ENCODE data around the gene PCCA. TPM values are rescaled to one million over a fixed set of nuclear protein-coding genes. Genes with fewer than 3 reads are reported as not detected.
"Not testable (repeated sequence)": the region's sequence is repeated elsewhere in the genome, so short reads cannot be mapped to it uniquely, and the experiment has no call there.

Gene PCCA
- total RNA-seq, 2 experiments from 2014 or later: 11.7 to 12.2 TPM

DNA sequence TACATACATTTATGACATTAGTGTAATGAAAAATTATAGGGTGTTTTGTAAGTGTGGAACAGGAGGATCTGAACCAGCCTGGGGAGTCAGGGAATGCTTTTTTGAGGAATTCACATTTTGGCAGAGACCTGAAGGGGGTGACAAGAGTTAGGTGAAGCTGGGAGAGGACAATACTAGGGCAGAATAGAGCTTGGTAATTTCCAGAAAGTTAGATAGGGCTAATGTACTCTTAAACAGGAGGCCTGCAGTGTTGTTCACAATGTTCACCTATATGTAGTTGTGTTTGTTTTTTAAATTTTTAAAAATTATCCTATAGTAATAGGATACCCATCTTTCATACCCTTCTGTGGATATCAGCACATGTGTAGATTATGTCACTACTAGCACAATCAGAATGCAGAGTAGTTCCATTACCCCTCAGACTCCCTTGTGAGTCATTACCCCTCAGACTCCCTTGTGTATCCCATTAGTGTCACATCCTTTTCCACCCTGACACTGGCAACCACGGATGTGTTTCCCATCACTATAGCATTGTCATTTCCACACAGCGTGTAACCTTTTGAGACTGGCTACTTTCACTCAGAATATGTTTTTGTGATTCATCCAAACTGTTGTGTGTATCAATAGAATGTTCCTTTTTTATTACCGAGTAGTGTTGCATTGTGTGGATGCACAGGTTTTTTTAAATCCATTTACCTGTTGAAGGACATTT, 43.1 kb downstream of the PCCA start:
- Mint-ChIP-seq H3K36me3 (ENCODE audit: low read depth) (peaks cover 3% of the 10 kb centered on the region), H3K4me1 (peaks cover 28% of the 10 kb centered on the region), H3K27me3 (no peaks in the 10 kb centered on the region), H3K27ac (no peak overlapping the region), H3K9me3 (no peaks in the 10 kb centered on the region), H3K4me3 (no peak overlapping the region)
- ChIA-PET CTCF (no interaction called here), POLR2A (no interaction called here)
- peak; percentile 23 for DNase-seq

DNA sequence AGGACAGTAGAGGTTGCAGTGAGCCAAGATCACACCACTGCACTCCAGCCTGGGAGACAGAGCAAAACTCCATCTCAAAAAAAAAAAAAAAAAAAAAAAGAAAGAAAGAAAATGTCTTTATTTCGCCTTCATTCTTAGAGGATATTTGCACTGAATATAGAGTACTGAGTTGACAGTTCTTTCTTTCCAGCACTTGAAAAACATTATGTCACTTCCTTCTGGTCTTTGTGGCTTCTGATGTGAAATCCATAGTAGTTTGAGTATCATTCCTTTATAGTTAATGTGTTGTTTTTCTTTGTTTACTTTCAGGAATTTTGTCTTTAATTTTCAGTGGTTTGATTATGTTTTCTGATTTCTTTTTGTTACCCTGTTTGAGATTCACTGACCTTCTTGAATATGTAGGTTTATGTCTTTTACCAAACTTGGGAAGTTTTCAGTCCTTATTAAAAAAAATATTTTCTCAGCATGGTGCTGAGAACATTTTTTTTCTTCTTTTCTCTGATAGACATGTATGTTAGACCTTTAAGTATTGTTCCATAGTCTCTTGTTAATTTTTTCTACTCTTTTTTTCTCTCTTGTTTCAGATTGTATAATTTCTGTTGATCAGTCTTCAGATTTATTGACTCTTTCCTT, 50.1 kb downstream of the PCCA start:
- no peak overlapping the region for H3K4me3 Mint-ChIP-seq
- ChIA-PET CTCF (interaction anchor here (0.6 kb wide), 1 partner anchor 161 kb away, joined by 3 read pairs; no protein-coding TSS in a partner anchor), POLR2A (no interaction called here)
- no peaks in the 10 kb centered on the region for H3K9me3 Mint-ChIP-seq
- no peak overlapping the region for H3K27ac Mint-ChIP-seq
- H3K4me1 Mint-ChIP-seq: peaks cover 10% of the 10 kb centered on the region
- DNase-seq: no peak
- no peaks in the 10 kb centered on the region for H3K36me3 Mint-ChIP-seq (ENCODE audit: low read depth)
- no peaks in the 10 kb centered on the region for H3K27me3 Mint-ChIP-seq

GRCh38 chr13:100139817-100140216, 50.9 kb downstream of the PCCA start:
- Mint-ChIP-seq H3K4me3 (no peak overlapping the region), H3K27ac (no peak overlapping the region), H3K9me3 (peaks cover 2% of the 10 kb centered on the region), H3K36me3 (ENCODE audit: low read depth) (peaks cover 3% of the 10 kb centered on the region), H3K4me1 (peaks cover 10% of the 10 kb centered on the region), H3K27me3 (no peaks in the 10 kb centered on the region)
- CTCF ChIA-PET: no interaction called here
- POLR2A ChIA-PET: no interaction called here
- DNase-seq: no peak

GRCh38 chr13:100140441-100140840, 51.5 kb downstream of the PCCA start:
- H3K4me1 Mint-ChIP-seq: peaks cover 10% of the 10 kb centered on the region
- CTCF ChIA-PET: no interaction called here
- peaks cover 5% of the 10 kb centered on the region for H3K9me3 Mint-ChIP-seq
- POLR2A ChIA-PET: no interaction called here
- H3K4me3 Mint-ChIP-seq: no peak overlapping the region
- no peak overlapping the region for H3K27ac Mint-ChIP-seq
- H3K36me3 Mint-ChIP-seq (ENCODE audit: low read depth): peaks cover 6% of the 10 kb centered on the region
- DNase-seq: no peak
- no peaks in the 10 kb centered on the region for H3K27me3 Mint-ChIP-seq

GRCh38 chr13:100141461-100141961, 52.6 kb downstream of the PCCA start:
- H3K4me3 Mint-ChIP-seq; H3K27me3 Mint-ChIP-seq; CTCF ChIA-PET; H3K36me3 Mint-ChIP-seq (ENCODE audit: low read depth); DNase-seq; POLR2A ChIA-PET; H3K27ac Mint-ChIP-seq; H3K9me3 Mint-ChIP-seq: not testable (repeated sequence)
- peaks cover 10% of the 10 kb centered on the region for H3K4me1 Mint-ChIP-seq

GRCh38 chr13:100146534-100146933, 57.6 kb downstream of the PCCA start:
- CTCF ChIA-PET: no interaction called here
- Mint-ChIP-seq H3K4me3 (no peak overlapping the region), H3K27me3 (no peaks in the 10 kb centered on the region), H3K4me1 (no peaks in the 10 kb centered on the region), H3K9me3 (peaks cover 5% of the 10 kb centered on the region), H3K27ac (no peak overlapping the region), H3K36me3 (ENCODE audit: low read depth) (peaks cover 7% of the 10 kb centered on the region)
- POLR2A ChIA-PET: no interaction called here
- no peak for DNase-seq

DNA sequence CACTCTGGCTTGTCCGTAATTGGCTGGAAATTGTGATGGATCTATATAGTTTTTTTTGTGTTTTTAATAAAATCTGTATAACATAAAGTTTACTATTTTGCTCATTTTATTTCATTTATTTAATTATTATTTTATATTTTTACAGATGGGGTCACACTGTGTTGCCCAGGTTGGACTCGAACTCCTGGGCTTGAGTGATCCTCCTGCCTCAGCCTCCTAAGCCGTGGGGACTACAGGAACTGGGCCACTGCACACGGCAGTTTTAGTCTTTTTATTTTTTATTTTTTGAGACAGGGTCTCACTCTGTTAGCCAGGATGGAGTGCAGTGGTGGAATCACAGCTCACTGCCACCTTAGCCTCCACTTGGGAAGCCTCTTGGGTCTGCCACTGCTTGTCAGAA, 58.9 kb downstream of the PCCA start:
- H3K4me1 Mint-ChIP-seq: no peaks in the 10 kb centered on the region

DNA sequence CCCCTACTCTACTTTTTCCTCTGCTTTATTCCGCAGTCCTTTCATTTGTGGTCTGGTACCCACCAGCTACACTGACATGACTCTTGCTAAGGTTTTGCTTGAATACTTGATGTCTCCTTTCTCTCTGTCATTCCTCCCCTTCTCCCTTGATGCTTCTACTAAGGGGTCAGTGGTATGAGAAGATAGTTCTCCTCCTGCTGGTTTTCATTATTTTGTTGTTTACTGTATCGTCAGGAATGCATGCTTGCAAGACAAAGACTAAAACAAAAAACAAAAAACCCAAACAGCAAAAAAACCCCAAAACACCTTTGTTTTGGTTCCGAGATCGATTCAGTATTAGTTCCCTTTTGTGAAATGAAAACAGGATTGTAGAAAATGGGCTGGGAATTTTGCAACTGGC, 59.5 kb downstream of the PCCA start:
- Mint-ChIP-seq H3K4me1 (no peaks in the 10 kb centered on the region), H3K9me3 (peaks cover 5% of the 10 kb centered on the region), H3K36me3 (ENCODE audit: low read depth) (peaks cover 7% of the 10 kb centered on the region), H3K27ac (no peak overlapping the region), H3K4me3 (no peak overlapping the region), H3K27me3 (no peaks in the 10 kb centered on the region)
- no peak for DNase-seq
- ChIA-PET CTCF (no interaction called here), POLR2A (no interaction called here)

More for the DNA sequence above, 58.9 kb downstream of the PCCA start:
- CTCF ChIA-PET: no interaction called here
- no peak overlapping the region for H3K27ac Mint-ChIP-seq
- H3K9me3 Mint-ChIP-seq: peaks cover 5% of the 10 kb centered on the region
- peaks cover 7% of the 10 kb centered on the region for H3K36me3 Mint-ChIP-seq (ENCODE audit: low read depth)
- POLR2A ChIA-PET: no interaction called here
- DNase-seq: no peak
- H3K27me3 Mint-ChIP-seq: no peaks in the 10 kb centered on the region
- no peak overlapping the region for H3K4me3 Mint-ChIP-seq

GRCh38 chr13:100149389-100149788, 60.5 kb downstream of the PCCA start:
- DNase-seq: no peak
- Mint-ChIP-seq H3K4me3 (no peak overlapping the region), H3K27me3 (no peaks in the 10 kb centered on the region), H3K27ac (no peak overlapping the region), H3K9me3 (peaks cover 5% of the 10 kb centered on the region), H3K4me1 (no peaks in the 10 kb centered on the region), H3K36me3 (ENCODE audit: low read depth) (peaks cover 7% of the 10 kb centered on the region)
- POLR2A ChIA-PET: no interaction called here
- CTCF ChIA-PET: no interaction called here

- not testable (repeated sequence) for H3K27me3 Mint-ChIP-seq
These were observed 61.8 kb downstream of the PCCA start for GRCh38 chr13:100150711-100151110.

DNA sequence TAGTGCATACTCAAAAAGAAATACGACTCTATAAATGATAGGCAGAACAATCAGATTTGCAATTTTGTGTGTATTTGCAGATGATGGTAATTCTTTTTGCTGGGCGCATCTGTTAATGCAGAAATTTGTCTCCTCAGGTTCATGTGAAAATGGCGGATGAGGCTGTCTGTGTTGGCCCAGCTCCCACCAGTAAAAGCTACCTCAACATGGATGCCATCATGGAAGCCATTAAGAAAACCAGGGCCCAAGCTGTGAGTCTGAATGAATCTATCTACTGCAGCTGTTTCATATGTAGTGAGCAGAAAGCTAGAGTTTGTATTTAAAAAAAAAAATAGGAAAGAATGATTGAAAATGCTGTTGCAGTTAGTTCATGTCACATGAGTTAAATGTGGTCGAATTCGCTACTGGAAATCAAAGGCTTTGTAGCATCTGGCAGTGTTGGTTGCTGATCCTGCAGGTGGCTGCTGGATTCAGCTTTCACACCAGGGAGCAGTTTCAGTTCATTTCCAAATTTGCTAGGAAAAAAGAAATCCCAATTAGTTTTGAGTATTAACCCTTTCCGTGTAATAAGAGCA, 66.0 kb downstream of the PCCA start:
- Mint-ChIP-seq H3K27me3 (no peaks in the 10 kb centered on the region), H3K9me3 (no peaks in the 10 kb centered on the region), H3K36me3 (ENCODE audit: low read depth) (peaks cover 6% of the 10 kb centered on the region), H3K4me3 (no peak overlapping the region), H3K4me1 (peaks cover 8% of the 10 kb centered on the region), H3K27ac (no peak overlapping the region)
- DNase-seq: no peak
- CTCF ChIA-PET: interaction anchor here (0.6 kb wide), 1 partner anchor 17 kb away, joined by 3 read pairs; no protein-coding TSS in a partner anchor
- POLR2A ChIA-PET: no interaction called here

More at GRCh38 chr13:100150711-100151110, 61.8 kb downstream of the PCCA start:
- H3K4me3 Mint-ChIP-seq; H3K36me3 Mint-ChIP-seq (ENCODE audit: low read depth); DNase-seq; POLR2A ChIA-PET; H3K4me1 Mint-ChIP-seq; H3K27ac Mint-ChIP-seq; H3K9me3 Mint-ChIP-seq; CTCF ChIA-PET: not testable (repeated sequence)

GRCh38 chr13:100156788-100157187, 67.9 kb downstream of the PCCA start:
- Mint-ChIP-seq H3K27ac (no peak overlapping the region), H3K9me3 (no peaks in the 10 kb centered on the region), H3K4me3 (no peak overlapping the region), H3K27me3 (no peaks in the 10 kb centered on the region), H3K36me3 (ENCODE audit: low read depth) (peaks cover 6% of the 10 kb centered on the region), H3K4me1 (peaks cover 8% of the 10 kb centered on the region)
- ChIA-PET CTCF (no interaction called here), POLR2A (no interaction called here)
- no peak for DNase-seq

DNA sequence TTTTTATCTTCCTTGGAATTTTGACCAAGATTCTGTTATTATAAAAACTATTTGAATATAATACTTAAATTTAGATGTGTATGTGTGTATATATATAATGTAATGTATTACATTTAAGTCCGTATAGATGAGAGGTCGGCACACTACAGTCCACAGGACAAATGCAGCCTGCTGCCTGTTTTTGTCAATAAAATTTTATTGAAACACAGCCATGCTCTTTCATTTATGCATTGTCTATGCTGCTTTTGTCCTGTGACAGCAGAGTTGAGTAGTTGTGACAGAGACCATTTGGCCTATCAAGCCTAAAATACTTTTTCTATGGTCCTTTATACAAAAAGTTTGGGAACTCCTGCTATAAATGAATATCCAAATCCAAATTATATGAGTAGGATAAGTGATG, 69.7 kb downstream of the PCCA start:
- POLR2A ChIA-PET: no interaction called here
- Mint-ChIP-seq H3K4me1 (peaks cover 8% of the 10 kb centered on the region), H3K36me3 (ENCODE audit: low read depth) (peaks cover 6% of the 10 kb centered on the region), H3K9me3 (no peaks in the 10 kb centered on the region), H3K27me3 (no peaks in the 10 kb centered on the region), H3K27ac (no peak overlapping the region), H3K4me3 (no peak overlapping the region)
- DNase-seq: no peak
- CTCF ChIA-PET: no interaction called here

DNA sequence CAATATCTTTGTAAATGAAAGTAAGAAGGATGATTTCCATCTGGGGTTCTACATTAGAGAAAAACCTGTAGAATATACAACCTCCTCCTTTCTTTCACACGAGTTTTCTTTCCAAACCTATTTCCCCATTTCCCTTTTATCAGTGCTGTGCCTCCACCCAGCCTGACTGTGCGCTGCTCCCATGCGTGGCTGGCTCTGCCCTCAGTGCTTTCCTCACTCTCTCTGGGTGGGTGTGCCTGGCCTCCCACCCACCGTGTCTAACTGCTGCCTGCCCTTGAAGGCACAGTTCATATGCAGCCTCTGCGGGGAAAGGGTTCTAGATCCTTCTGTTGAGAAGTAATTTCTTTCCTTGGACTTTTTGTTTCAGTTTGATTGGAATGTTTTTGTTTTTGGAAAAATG, 70.7 kb downstream of the PCCA start:
- no peaks in the 10 kb centered on the region for H3K27me3 Mint-ChIP-seq
- H3K9me3 Mint-ChIP-seq: no peaks in the 10 kb centered on the region
- H3K36me3 Mint-ChIP-seq (ENCODE audit: low read depth): peaks cover 6% of the 10 kb centered on the region
- CTCF ChIA-PET: no interaction called here
- POLR2A ChIA-PET: no interaction called here
- no peak overlapping the region for H3K4me3 Mint-ChIP-seq
- no peak for DNase-seq
- H3K27ac Mint-ChIP-seq: no peak overlapping the region
- H3K4me1 Mint-ChIP-seq: peaks cover 8% of the 10 kb centered on the region
